ENCODE results near the gene TP53BP1. TPM values are rescaled to one million over a fixed set of nuclear protein-coding genes. Genes with fewer than 3 reads are reported as not detected.

The TP53BP1 gene
- total RNA-seq, 1 donor from 2014 or later: 138 TPM

- H3K4me3 Mint-ChIP-seq (ENCODE audit: low read depth): peak within 1 kb of the TSS; percentile 70
- H3K4me1 Mint-ChIP-seq (ENCODE audit: low read depth): peaks cover 21% of the 10 kb centered on the region
- TF ChIP-seq, protein P1, sequence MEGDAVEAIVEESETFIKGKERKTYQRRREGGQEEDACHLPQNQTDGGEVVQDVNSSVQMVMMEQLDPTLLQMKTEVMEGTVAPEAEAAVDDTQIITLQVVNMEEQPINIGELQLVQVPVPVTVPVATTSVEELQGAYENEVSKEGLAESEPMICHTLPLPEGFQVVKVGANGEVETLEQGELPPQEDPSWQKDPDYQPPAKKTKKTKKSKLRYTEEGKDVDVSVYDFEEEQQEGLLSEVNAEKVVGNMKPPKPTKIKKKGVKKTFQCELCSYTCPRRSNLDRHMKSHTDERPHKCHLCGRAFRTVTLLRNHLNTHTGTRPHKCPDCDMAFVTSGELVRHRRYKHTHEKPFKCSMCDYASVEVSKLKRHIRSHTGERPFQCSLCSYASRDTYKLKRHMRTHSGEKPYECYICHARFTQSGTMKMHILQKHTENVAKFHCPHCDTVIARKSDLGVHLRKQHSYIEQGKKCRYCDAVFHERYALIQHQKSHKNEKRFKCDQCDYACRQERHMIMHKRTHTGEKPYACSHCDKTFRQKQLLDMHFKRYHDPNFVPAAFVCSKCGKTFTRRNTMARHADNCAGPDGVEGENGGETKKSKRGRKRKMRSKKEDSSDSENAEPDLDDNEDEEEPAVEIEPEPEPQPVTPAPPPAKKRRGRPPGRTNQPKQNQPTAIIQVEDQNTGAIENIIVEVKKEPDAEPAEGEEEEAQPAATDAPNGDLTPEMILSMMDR (IDR thresholded peaks at IDR 0.05; ENCODE audit: unreplicated experiment): no peak
- H3K36me3 Mint-ChIP-seq (ENCODE audit: insufficient read depth): no peaks in the 10 kb centered on the region
- no peak for DNase-seq (ENCODE audit: low spot score, unreplicated experiment)
- H3K27me3 Mint-ChIP-seq: peaks cover 42% of the 10 kb centered on the region
- no peaks in the 10 kb centered on the region for H3K9me3 Mint-ChIP-seq (ENCODE audit: low read depth)
- H3K27ac Mint-ChIP-seq: peak within 1 kb of the TSS; percentile 81
Observed at GRCh38 chr15:43517354-43518196, 24.6 kb upstream of the TP53BP1 start, which contains the start of gene MAP1A. TSS of gene MAP1A (plus strand) at chr15:43517608. CDS start at chr15:43521474, 3,866 bp downstream.

GRCh38 chr15:43516801-43517353, 23.9 kb upstream of the TP53BP1 start:
- peak overlapping the region; percentile 60 for H3K4me3 Mint-ChIP-seq (ENCODE audit: low read depth)
- TF ChIP-seq, protein P1 (IDR thresholded peaks at IDR 0.05; ENCODE audit: unreplicated experiment): no peak
- no peak for DNase-seq (ENCODE audit: low spot score, unreplicated experiment)
- peaks cover 49% of the 10 kb centered on the region for H3K27me3 Mint-ChIP-seq
- peak overlapping the region; percentile 81 for H3K27ac Mint-ChIP-seq
- H3K36me3 Mint-ChIP-seq (ENCODE audit: insufficient read depth): no peaks in the 10 kb centered on the region
- no peaks in the 10 kb centered on the region for H3K9me3 Mint-ChIP-seq (ENCODE audit: low read depth)
- peaks cover 21% of the 10 kb centered on the region for H3K4me1 Mint-ChIP-seq (ENCODE audit: low read depth)

DNA sequence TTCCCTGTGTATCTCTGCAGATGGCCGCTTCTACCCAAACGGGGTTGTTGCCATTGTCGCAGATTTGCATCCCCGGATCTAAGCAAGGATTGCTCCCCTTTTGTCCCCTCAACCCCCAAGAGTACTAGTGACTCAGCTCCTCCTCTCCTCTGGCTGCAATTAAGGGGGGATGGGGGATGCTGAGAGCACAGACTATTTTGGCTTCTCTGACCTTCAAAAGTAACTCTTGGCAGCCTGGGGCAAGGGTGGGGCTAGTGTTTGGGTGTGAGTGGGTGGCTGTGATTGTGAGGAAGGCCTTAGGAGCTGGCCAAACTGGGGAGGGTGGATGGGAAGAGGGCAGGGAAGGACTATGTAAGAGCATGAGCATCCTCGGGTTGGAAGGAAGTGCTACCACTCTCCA, 23.2 kb upstream of the TP53BP1 start:
- H3K27ac Mint-ChIP-seq: no peak overlapping the region
- H3K9me3 Mint-ChIP-seq (ENCODE audit: low read depth): no peaks in the 10 kb centered on the region
- no peak for DNase-seq (ENCODE audit: low spot score, unreplicated experiment)
- no peaks in the 10 kb centered on the region for H3K36me3 Mint-ChIP-seq (ENCODE audit: insufficient read depth)
- H3K27me3 Mint-ChIP-seq: peaks cover 54% of the 10 kb centered on the region
- H3K4me1 Mint-ChIP-seq (ENCODE audit: low read depth): peaks cover 25% of the 10 kb centered on the region
- TF ChIP-seq, protein P1 (IDR thresholded peaks at IDR 0.05; ENCODE audit: unreplicated experiment): no peak
- no peak overlapping the region for H3K4me3 Mint-ChIP-seq (ENCODE audit: low read depth)

DNA sequence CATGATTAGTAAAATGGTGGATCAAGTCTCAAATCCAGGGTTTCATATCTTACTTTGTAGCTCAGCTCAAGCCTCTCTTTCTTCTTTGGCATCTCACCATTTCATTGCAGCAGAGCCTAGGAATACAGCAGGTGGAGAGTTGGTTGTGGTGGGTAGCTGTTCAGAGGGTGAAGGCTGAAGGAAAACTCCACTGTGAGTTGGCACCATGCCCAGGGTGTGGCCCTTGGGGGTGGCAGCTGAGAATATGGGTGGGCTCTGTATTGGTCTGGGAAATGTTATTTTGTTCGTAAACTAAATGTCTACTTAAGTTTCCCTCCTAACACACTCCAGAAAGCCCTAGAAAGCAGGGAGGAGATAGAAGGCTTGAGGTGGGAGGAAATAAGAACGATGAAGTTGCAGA, 22.8 kb upstream of the TP53BP1 start:
- Mint-ChIP-seq H3K4me1 (ENCODE audit: low read depth) (peaks cover 25% of the 10 kb centered on the region), H3K9me3 (ENCODE audit: low read depth) (no peaks in the 10 kb centered on the region), H3K27ac (no peak overlapping the region), H3K4me3 (ENCODE audit: low read depth) (no peak overlapping the region), H3K27me3 (peaks cover 54% of the 10 kb centered on the region), H3K36me3 (ENCODE audit: insufficient read depth) (no peaks in the 10 kb centered on the region)
- TF ChIP-seq, protein P1 (IDR thresholded peaks at IDR 0.05; ENCODE audit: unreplicated experiment): no peak
- DNase-seq (ENCODE audit: low spot score, unreplicated experiment): no peak

DNA sequence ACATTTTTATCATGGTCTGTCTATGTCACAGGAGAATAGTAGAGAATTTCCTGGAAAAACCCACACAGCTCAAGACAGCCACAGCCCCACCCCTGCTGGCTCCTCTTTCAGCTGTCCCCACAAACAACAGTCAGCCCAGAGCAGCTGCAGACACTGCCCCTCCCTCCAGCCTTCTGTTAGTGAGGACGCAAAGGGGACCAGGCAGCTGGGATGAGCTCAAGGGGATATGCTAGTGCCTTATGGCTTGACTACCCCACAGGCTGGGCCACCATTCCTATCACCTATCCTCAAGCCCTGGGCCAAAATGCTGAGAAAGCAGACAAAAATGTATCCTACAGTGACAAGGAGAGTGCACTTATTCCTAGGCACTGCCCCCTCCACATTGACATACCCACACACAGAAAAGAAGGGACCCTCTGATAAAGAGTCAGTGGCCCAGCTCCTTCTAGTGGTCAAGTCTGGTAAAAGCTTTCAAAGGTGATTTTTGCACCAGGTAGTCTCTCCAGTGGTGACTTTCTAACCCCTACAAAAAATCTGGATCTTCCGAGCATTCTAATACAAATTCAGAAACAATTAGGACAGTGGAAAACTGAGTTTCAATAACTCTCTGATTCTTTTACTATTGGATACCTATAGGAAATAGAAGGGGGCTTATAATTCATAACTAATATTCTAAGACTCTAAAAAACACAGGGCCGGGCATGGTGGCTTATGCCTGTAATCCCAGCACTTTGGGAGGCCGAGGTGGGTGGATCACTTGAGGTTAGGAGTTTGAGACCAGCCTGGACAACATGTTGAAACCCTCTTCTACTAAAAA, 21.5 kb upstream of the TP53BP1 start:
- Mint-ChIP-seq H3K9me3 (ENCODE audit: low read depth) (no peaks in the 10 kb centered on the region), H3K4me3 (ENCODE audit: low read depth) (no peak overlapping the region), H3K27ac (no peak overlapping the region), H3K36me3 (ENCODE audit: insufficient read depth) (no peaks in the 10 kb centered on the region), H3K4me1 (ENCODE audit: low read depth) (peaks cover 33% of the 10 kb centered on the region), H3K27me3 (peaks cover 46% of the 10 kb centered on the region)
- DNase-seq (ENCODE audit: low spot score, unreplicated experiment): no peak
- TF ChIP-seq, protein P1 (IDR thresholded peaks at IDR 0.05; ENCODE audit: unreplicated experiment): peak; percentile 71
